ENCODE results near the gene JARID2.

The JARID2 gene

DNA sequence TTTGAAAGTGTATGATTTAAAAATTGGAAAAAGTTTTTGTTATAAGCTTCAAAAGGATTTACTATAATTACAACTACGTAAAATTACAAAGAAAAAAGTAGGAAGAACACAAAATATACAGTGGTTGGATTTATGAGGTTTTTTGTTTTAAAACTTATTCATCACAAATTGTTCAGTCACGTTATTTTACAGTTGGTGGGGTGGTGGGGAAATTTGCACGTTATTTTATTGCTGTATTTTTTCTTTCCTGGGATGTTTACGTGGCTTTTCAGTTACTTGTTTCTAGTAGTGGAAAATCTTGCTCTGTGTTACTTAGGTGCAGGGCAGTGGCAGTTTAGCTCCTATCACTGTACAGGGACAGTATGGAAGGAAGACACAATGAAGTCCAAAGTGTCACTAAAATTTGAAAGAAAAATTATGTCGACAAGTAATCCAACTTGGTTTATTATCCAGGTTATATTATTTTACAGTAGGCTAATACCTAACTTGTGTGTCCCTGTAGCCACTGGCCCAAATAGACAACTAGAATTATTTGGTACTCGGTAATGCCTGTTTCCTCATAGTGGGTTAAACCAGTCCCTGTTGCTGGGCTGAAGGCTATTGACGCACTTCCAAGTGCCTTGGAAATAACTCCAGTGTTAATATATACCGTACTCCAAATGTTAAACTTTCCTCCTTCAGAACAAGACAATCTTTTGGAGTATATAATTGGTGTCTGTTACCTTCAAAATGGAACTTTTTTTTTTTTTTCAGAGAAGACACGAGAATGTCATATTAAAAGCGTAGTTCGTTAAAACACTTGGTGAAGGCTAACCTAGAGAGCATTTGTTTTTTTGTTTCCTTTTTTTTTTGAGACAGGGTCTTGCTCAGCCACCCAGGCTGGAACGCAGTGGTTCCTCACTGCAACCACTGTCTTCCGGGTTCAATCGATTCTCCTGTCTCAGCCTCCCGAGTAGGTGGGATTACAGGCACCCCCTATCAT is 4.6 kb downstream of the JARID2 start:
- TF ChIP-seq, protein P1, sequence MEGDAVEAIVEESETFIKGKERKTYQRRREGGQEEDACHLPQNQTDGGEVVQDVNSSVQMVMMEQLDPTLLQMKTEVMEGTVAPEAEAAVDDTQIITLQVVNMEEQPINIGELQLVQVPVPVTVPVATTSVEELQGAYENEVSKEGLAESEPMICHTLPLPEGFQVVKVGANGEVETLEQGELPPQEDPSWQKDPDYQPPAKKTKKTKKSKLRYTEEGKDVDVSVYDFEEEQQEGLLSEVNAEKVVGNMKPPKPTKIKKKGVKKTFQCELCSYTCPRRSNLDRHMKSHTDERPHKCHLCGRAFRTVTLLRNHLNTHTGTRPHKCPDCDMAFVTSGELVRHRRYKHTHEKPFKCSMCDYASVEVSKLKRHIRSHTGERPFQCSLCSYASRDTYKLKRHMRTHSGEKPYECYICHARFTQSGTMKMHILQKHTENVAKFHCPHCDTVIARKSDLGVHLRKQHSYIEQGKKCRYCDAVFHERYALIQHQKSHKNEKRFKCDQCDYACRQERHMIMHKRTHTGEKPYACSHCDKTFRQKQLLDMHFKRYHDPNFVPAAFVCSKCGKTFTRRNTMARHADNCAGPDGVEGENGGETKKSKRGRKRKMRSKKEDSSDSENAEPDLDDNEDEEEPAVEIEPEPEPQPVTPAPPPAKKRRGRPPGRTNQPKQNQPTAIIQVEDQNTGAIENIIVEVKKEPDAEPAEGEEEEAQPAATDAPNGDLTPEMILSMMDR (IDR thresholded peaks at IDR 0.05; ENCODE audit: poor library complexity, severe bottlenecking) = no peak
- no peak for ATAC-seq (ENCODE audit: low read depth)
- no peaks in the 10 kb centered on the region for H3K9me3 ChIP-seq (ENCODE audit: severe bottlenecking)
- peak overlapping the region; percentile 73 for H3K27ac ChIP-seq (ENCODE audit: poor library complexity, severe bottlenecking)
- peaks cover 6% of the 10 kb centered on the region for H3K4me1 ChIP-seq (ENCODE audit: insufficient read depth, poor library complexity, severe bottlenecking)
- no peak for DNase-seq (ENCODE audit: low spot score)
- H3K4me3 ChIP-seq (ENCODE audit: severe bottlenecking) = no peak overlapping the region
- H3K36me3 ChIP-seq (ENCODE audit: low read depth) = 0 out of 2 replicates have a peak, but pooled peaks cover 4% of the 10 kb centered on the region
- H3K27me3 ChIP-seq (ENCODE audit: insufficient read depth, poor library complexity, severe bottlenecking) = no peaks in the 10 kb centered on the region

DNA sequence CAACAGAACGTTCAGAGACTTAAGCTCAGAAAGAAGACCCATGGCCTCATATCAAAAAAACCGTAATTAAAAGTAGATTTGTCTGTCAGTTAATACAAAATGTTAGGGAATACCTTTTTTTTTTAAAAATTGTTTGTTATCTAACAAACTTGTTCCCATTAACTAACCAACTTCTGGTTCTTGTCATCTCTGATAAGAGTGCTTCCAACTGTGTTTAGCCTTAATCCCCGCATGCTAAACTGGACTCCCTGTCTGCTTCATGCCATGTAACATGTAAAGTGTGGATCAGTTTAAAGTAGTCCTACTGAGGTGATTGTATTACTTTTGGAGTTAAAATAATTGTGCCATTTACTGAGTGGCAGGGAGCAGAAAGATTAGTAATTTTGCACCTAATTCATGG is 6.3 kb downstream of the JARID2 start:
- no peak for ATAC-seq (ENCODE audit: low read depth)
- DNase-seq (ENCODE audit: low spot score) = no peak
- 0 out of 2 replicates have a peak, but pooled peaks cover 4% of the 10 kb centered on the region for H3K36me3 ChIP-seq (ENCODE audit: low read depth)
- peaks cover 6% of the 10 kb centered on the region for H3K4me1 ChIP-seq (ENCODE audit: insufficient read depth, poor library complexity, severe bottlenecking)
- TF ChIP-seq, protein P1 (IDR thresholded peaks at IDR 0.05; ENCODE audit: poor library complexity, severe bottlenecking) = no peak
- H3K27me3 ChIP-seq (ENCODE audit: insufficient read depth, poor library complexity, severe bottlenecking) = no peaks in the 10 kb centered on the region
- H3K27ac ChIP-seq (ENCODE audit: poor library complexity, severe bottlenecking) = no peak overlapping the region
- H3K9me3 ChIP-seq (ENCODE audit: severe bottlenecking) = no peaks in the 10 kb centered on the region
- no peak overlapping the region for H3K4me3 ChIP-seq (ENCODE audit: severe bottlenecking)

DNA sequence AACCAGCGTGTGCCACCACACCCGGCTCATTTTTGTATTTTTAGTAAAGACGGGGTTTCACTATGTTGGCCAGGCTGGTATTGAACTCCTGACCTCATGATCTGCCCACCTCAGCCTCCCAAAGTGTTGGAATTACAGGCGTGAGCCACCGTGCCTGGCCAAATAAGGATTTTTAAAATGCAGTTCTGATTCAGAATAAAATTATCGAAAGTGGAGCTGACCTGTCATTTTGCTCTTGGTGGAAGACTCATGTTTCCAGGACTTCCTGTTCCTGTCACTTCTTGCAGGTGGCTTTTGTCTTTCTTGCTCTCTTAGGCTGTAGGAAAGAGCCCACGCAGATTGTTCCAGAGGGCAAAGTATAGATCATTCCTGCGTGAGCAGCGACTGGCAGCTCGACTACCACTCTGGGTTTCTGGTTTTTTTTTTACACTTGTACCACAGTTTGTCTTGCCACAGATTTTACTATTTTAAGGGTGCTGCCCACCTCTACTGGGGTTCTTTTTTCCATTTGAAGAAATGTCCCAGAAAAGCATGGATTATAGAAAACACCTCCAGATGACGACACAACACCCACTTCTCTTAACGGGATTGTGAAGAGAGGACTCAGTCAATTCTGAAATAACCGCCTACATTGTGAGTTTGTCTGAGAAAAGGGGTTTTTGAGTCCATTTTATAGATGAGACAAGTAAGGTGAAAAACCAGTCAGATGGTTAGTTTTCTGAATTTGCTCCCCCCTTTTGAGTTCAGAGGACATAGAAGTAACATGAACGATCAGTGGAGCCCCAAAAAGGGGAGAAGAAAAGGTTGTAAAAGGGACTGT is 7.5 kb downstream of the JARID2 start:
- ATAC-seq (ENCODE audit: low read depth) (no peak), DNase-seq (ENCODE audit: low spot score) (no peak)
- Histone ChIP-seq H3K4me1 (ENCODE audit: insufficient read depth, poor library complexity, severe bottlenecking) (peaks cover 6% of the 10 kb centered on the region), H3K9me3 (ENCODE audit: severe bottlenecking) (no peaks in the 10 kb centered on the region), H3K27ac (ENCODE audit: poor library complexity, severe bottlenecking) (no peak overlapping the region), H3K4me3 (ENCODE audit: severe bottlenecking) (no peak overlapping the region), H3K27me3 (ENCODE audit: insufficient read depth, poor library complexity, severe bottlenecking) (no peaks in the 10 kb centered on the region), H3K36me3 (ENCODE audit: low read depth) (0 out of 2 replicates have a peak, but pooled peaks cover 4% of the 10 kb centered on the region)
- TF ChIP-seq, protein P1 (IDR thresholded peaks at IDR 0.05; ENCODE audit: poor library complexity, severe bottlenecking) = no peak

DNA sequence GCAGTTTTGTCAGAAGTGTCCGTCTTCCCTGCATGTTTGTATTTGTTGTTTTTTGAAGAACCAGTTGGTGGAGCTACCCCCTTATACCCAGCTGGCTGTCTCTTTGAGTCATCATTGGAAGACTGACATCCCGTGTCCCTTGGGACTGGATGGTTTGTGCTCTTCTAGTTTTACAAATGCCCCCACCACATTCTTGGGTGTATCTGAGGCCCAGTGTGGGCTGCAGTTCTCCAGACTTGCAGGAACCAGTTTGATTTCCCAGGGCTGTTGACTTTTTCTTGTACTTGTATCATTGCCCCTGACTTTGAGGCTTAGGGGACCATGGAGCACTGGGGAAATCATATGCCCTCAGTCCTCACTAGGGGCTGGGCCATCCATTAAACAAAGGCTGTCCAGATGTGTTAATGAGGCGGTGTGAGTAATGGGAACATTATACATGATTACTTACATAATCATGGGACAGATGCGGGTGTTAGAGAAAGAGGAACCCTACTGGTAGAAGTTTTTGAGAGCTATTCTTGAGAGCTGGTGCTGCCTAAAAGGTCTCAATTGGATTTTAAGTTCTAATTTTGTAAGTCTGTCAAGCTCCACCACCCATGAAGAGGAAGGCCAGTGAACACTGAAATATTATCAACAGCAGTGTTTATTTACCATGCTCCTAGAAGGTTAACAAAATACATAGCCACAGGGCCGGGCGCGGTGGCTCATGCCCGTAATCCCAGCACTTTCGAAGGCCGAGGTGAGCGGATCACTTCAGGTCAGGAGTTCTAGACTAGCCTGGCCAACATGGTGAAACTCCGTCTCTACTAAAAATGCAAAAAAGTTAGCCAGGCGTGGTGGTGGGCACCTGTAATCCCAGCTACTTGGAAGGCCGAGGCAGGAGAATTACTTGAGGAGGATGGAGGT is 8.5 kb downstream of the JARID2 start:
- TF ChIP-seq, protein P1 (IDR thresholded peaks at IDR 0.05; ENCODE audit: poor library complexity, severe bottlenecking) = peak; percentile 21
- Histone ChIP-seq H3K9me3 (ENCODE audit: severe bottlenecking) (no peaks in the 10 kb centered on the region), H3K27ac (ENCODE audit: poor library complexity, severe bottlenecking) (no peak overlapping the region), H3K36me3 (ENCODE audit: low read depth) (0 out of 2 replicates have a peak, but pooled peaks cover 4% of the 10 kb centered on the region), H3K4me3 (ENCODE audit: severe bottlenecking) (no peak overlapping the region), H3K27me3 (ENCODE audit: insufficient read depth, poor library complexity, severe bottlenecking) (no peaks in the 10 kb centered on the region), H3K4me1 (ENCODE audit: insufficient read depth, poor library complexity, severe bottlenecking) (peaks cover 7% of the 10 kb centered on the region)
- DNase-seq (ENCODE audit: low spot score) (no peak), ATAC-seq (ENCODE audit: low read depth) (no peak)
